NCI-H2107 (cell line): ENCODE results near the gene XIAP.
"Not testable (repeated sequence)": the region's sequence is repeated elsewhere in the genome, so short reads cannot be mapped to it uniquely, and the experiment has no call there.

Source experiments
- DNase-seq: peaks from one replicate; lab custom pipeline; 2025; lab: John Stamatoyannopoulos, UW

The XIAP gene

DNA sequence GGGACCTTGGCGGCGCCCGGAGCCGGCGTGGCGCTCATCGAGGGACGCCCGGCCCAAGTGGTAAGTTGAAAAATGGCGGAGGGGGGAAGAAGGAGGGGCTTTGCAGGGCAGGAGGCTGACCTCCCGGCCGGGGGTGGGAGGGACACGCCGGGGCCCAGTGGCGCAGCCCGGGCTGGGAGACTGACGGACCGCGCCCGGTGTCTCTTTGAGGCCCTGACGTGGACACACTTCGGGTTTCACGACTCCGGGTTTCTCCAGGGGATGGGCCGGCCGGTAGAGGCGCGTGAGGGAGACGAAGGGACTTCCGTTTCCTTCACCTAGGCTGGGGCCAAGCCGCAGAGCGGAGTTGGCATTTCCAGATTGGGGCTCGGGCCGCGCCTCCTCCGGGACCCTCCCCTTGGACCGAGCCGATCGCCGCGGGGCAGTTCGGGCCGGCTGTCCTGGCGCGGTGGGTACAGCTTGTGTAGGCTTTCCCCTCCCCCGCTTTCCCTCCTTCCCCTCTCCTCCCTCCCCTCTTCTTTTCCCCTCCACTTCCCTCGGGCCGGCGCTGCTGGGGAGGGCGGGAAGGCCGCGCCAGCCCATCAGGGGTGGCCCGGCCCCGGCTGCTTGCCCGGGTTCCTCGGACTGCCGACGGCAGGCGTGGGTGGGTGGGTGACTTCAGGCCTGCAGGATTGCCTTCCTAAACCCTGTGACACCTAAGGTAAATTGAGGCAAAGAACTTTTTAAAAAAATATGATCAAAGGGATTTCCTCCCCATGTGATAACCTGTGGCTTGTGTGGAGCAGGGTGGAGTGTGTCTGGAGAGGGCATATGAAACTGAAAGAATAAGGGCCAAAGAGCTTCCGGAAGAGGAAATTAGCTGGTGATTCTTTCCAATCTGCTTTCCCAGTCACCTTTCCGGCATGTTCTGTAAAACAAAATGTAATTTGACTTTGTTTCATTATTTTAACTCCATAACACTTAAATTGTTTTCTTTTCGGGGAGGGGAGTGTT, at the start of gene XIAP:
XIAP (plus strand) TSS at position 208 of the 993 bp plus-strand sequence. CDS start 25,610 bp downstream, outside the sequence.
- peak; percentile 54 for DNase-seq

- no peak for DNase-seq
Measured at GRCh38 chrX:123814343-123814742, 45.5 kb upstream of the XIAP start.

DNA sequence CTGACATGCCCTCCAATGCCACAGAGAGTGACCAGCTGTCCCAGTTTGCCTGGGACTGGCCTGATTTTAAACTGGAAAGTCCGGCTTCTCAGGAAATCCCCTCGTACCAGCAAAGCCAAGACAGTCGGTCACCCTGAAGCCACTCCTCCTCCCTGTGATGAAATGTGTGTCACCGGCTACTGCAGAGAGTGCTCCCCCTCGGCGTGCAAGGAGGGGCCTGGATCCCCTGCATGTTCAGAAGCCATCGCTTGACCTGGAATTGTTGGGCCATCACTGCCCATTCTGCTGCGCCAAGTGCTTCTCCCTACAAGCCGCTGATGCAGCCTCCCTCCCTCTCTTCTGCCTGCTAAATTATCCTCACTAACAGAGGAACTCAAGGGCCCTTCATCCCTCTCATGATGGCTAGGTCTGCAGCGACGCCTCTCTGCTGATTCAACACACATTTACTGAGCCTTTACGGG, 44.9 kb upstream of the XIAP start:
- peak; percentile 5 for DNase-seq

DNA sequence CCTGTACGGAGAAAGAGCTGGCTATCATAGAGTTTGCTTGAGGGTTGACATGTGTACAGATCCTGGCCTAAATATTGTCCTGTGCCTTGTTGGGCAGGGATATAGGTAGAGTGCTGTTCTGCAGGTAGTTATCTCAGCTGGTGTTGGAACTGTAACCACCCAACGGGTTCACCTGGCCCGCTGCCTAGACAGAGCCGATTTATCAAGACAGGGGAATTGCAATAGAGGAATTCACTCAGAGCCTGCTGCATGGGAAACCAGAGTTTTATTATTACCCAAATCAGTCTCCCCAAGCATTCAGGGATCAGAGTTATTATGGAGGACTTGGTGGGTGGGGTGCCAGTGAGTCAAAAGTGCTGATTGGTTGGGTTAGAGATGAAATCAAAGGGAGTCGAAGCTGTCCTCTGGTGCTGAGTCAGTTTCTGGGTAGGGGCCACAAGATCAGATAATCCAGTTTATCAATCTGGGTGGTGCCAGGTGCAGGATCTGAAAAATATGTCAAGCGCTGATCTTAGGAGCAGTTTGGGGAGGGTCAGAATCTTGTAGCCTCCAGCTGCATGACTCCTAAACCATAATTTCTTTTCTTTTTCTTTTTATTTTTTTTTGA, 42.5 kb upstream of the XIAP start:
- DNase-seq: no peak

DNA sequence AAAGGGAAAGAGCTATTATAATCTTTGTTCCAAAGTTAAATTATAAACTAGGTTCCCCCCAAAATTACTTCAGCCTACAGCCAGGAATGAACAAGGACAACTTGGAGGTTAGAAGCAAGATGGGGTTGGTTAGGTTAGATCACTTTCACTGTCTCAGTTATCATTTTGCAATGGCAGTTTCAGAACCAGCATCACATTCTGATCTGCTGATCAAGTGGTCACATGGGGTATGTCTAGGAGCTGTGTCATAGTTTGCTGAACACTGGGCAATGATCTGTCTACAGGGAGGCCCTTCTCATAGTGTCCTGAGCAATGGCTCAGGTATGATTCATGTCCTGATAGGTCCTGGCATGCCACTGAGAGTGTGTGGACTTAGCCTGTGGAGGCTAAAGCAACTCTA, 41.6 kb upstream of the XIAP start:
- DNase-seq: no peak

- DNase-seq: no peak
Measured at GRCh38 chrX:123822965-123823364, 36.9 kb upstream of the XIAP start.

GRCh38 chrX:123830309-123830708, 29.5 kb upstream of the XIAP start:
- no peak for DNase-seq

DNA sequence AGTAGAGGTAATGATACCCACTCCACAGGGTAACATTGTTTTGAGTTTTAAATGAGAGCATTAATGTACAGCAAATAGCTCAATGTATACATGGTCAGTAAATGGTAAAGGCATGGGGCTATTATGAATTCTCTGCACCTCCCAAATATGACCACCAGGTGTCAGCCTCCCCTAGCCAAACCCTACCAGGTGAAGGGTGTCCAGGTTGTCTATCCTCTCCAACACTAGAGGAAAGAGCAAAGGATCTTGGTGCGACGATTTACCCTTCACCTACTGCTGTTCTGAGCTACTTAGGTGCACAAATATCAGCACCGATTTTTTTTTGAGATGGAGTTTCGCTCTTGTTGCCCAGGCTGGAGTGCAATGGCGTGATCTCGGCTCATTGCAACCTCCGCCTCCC, 26.5 kb upstream of the XIAP start:
- peak; percentile 61 for DNase-seq

DNA sequence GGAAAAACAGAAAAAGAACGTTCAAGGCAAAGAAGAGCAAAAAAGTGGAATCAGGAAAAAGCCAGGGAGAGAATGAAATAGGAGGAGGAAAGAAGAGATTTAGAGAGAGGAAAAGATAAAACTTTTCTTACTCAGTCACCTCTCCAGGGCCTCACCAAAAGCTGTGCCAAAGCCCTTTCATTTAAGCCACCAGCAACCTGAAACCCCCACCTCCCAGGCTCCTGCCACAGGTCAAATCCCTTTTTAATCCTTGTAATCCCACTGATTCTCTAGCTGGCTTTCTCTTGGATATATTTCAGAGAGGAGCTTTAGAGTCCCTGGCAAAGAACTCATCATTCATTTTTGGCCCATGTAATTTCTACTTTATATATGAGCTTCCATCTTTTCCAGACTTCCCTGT, 25.7 kb upstream of the XIAP start:
- DNase-seq: no peak

DNA sequence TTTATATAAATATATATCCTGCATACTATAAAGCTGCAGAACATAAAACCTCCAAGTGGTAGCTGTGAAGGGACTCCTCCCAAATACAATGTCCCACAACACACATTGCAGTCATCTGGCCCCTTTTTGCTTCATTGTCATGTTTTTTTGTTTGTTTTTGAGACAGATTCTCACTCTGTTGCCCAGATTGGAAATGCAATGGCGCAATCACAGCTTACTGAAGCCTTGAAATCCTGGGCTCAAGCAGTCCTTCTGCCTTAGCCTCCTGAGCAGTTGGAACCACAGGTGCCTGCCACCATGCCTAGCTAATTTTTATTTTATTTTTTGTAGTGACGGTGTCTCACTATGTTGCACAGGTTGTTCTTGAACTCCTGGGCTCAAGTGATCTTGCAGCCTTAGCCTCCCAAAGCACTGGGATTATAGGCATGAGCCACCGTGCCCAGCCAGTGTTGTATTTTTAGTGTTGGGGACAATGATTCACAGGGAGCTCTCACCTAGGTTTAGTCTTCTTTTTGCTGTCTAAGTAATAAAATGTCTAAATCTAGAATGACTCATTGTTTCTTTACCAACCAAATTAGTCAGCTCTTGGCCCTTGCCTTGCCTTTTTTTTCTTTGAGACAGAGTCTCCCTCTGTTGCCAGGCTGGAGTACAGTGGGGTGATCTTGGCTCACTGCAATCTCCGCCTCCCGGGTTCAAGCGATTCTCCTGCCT, 24.0 kb upstream of the XIAP start:
- DNase-seq: no peak

DNA sequence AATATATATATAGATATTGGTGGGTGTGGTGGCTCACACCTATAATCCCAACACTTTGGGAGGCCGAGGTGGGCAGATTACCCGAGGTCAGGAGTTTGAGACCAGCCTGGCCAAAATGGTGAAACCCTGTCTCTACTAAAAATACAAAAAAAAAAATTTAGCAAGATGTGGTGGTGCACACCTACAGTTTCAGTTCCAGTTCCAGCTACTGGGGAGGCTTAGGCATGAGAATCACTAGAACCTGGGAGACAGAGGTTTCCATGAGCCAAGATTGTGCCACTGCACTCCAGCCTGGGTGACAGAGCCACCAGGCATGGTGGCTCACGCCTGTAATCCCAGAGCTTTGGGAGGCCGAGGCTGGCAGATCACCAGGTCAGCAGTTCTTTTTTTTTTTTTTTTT, 14.7 kb upstream of the XIAP start:
- DNase-seq: not testable (repeated sequence)

- DNase-seq: no peak
Measured at GRCh38 chrX:123846577-123847038, 13.2 kb upstream of the XIAP start.

- DNase-seq: no peak
Measured at GRCh38 chrX:123847056-123847455, 12.8 kb upstream of the XIAP start.

DNA sequence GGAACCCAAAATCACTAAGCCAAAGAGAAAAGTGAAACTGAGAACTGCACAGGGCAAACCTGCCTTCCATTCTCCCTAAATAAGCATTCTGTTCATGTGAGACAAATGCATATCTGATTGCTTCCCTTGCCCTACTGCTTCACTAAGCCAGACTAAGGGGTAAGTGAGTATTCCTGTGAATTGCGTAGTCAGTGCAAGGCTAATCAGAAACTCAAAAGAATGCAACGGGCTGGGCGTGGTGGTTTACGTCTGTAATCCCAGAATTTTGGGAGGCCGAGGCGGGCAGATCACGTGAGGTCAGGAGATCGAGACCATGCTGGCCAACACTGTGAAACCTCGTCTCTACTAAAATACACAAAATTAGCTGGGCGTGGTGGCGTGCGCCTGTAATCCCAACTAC, 10.8 kb upstream of the XIAP start:
- DNase-seq: no peak

DNA sequence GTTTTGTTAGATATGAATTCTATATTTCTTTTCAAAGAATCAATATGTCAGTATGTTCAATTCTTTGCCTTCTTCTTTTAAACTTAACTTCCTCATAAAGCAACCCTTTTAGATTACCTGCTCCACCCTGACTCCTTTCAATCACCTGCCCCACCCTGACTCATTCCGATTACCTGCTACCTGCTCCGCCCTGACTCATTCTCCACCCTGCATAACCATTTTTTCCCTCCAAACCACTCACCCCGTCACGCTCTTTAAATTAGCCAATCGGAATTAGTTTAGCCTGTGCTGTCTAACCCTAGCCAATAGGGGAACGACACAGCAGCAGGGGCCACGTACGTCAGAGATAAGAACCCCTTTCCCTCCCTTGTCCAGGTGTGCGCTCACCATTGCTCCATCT, 9.9 kb upstream of the XIAP start:
- DNase-seq: not testable (repeated sequence)

DNA sequence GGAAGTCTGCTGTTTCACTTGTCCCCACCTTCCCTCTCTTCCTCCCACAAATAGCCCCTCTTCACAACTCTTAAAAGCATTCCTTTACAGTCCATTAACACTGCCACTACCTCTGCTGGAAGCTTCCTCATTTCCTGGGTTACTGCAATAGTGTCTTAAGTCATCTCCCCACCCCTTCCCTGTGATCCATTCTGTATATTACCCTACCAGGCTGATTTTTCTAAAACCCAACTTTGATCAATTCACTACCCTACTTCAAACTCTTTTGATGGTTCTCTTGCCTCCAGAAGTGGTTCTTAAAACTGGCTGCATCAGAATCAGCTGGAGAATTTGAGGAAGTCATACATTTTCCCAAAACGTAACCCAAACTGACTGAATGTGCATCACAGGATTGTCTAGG, 8.8 kb upstream of the XIAP start:
- no peak for DNase-seq

- DNase-seq: no peak
Measured at GRCh38 chrX:123854329-123854728, 5.5 kb upstream of the XIAP start.

- peak; percentile 54 for DNase-seq
Measured at GRCh38 chrX:123859409-123859845, 426 bp upstream of the XIAP start.

DNA sequence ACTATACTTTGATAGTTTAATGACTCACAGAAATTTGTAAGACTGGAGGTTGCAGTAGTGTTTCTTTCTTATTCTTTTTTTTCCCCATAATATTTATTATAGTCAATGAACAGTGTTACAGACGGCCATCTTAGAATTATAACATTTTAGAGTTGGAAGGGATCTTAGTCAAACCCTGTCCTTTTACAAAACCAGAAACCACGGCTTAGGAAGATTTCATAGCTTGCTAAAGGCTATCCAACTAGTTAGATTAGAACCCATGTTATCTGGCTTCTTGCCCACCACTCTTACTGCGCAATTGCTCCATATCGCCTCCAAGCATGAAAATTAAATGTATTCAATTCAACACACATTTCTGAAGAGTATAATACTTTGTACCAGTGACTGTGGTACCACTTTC, 1.1 kb downstream of the XIAP start:
- DNase-seq: no peak

GRCh38 chrX:123869488-123869887, 9.6 kb downstream of the XIAP start:
- no peak for DNase-seq

DNA sequence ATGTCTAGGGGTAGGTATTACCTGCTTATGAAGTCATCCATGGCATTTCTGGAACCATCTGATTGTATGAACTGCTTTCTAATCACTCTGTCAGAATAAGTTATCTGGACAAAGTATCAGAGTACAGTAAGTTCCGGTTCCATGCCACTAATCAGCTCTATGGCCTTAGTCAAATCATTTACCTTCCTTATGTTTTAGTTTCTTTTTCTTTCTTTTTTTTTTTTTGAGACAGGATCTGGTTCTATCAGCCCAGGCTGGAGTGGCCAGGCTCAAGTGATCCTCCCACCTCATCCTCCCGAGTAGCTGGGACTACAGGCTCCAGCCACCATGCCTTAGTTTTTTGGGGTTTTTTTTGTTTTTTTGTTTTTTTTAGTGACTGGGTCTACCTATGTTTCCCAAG, 11.5 kb downstream of the XIAP start:
- no peak for DNase-seq

DNA sequence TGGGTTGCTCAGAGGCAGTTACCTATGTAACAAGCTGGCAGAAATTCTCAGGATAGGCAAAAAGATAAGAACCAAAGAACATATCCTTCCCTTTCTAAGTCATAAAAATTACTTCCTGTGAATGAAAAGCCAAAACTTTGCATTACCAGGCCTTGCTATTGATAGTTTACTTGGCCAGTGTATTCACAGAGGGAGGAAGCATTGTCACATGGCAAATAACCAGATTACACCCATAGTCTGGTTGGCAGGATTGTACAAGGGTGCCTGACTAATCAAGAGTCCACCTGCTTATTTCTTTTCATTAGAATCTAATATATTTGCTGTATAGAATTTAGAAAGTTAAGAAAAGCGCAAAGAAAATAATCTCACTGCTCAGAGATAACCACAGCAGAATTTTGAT, 14.1 kb downstream of the XIAP start:
- DNase-seq: no peak
